Stimulated activated CD4-positive, alpha-beta T cell treated with anti-CD3 and anti-CD28 coated beads, Interleukin-1b, Interleukin-23, amount 100 ng/mL, for 48 hours (primary cell): ENCODE results near the gene AKAP6.

Experiments
- DNase-seq: peaks from one replicate; pipeline ENCODE4 v3.0.0-alpha.2; 2020

AKAP6 gene

DNA sequence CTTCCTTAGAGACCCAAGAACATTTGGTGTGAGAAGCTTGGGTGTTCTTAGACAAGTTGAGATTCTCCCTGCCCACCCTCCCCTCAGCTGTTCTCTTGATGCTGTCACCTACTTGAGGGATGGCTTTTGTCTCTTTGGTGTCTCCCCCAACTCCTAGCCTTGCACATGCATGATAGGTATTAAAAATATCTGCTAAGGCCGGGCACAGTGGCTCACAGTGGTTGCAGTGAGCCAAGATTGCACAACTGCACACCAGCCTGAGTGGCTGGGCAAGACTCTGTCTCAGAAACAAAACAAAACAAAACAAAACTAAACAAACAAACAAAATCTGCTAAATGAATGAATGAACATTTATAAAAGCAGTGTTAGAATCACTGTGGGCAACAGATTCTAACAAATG is 261.1 kb downstream of the AKAP6 start:
- no peak for DNase-seq

DNA sequence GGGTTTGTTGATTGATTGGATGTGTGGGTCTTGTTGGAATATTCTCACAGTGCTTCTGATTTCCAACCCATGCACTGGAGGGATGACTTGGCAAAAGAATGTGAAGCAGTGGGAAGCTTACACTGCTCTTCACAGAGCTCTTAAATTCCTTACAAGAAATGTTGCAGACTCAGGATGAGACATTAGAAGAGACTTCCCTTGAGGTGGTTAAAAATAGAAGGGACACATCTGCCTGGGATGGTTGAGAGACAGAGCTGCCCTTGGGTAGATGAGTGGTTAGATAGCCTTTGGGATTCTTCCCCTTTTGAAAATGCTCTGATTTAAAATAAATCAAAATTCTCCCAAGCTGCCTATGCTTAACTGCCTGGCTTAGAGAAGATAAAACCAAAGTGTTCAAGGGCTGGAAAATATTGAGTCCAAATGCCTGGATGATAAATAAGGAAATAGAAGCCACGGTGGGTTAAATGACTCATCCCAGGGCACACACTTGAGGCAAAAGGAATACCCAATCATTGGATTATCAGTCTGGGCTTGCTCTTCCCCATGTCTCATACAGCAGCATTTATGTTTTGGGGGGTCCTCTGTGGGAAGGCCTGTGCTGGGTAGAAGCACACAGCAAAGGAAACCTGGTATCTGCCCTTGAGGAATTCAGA is 264.3 kb downstream of the AKAP6 start:
- no peak for DNase-seq

DNA sequence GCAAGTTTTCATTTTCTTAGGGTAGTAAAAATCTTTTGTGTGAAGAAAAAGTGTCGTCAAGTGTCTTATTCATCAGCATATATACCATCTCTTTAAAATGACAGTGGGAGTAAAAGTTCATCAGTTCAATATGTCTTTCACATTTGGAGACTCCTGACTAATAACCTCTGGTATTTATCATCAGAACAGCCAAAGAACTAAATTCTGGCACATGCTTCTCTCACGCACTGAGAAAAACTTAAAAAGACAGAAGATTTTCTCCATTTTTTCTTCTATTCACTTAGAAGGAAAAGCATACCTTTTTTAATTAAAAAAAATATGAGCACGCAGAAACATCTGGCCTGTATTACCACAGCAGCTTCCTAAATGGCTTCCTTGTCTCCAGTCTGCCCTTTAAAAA is 265.7 kb downstream of the AKAP6 start:
- no peak for DNase-seq

- no peak for DNase-seq
These were observed 266.4 kb downstream of the AKAP6 start for GRCh38 chr14:32595497-32595896.

DNA sequence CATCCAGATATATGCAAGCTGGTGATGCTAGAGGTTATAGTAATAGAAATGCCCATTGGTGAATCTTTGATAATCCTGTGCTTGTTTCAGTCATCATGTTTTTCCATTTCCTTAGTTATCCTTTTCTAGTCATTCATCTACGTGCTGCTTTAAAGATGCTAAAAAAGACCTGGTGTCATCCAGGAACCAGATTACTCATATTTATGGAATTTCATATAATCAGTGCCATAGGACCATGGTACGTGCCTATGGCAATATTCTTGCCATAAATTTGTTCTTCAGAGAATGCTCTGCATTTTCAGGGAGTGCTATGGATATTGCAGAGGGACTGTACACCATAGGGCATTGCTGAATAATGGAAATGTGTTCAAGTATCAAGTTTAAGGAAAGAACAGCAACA is 267.3 kb downstream of the AKAP6 start:
- DNase-seq = no peak

GRCh38 chr14:32597771-32598170 is 268.7 kb downstream of the AKAP6 start:
- no peak for DNase-seq

DNA sequence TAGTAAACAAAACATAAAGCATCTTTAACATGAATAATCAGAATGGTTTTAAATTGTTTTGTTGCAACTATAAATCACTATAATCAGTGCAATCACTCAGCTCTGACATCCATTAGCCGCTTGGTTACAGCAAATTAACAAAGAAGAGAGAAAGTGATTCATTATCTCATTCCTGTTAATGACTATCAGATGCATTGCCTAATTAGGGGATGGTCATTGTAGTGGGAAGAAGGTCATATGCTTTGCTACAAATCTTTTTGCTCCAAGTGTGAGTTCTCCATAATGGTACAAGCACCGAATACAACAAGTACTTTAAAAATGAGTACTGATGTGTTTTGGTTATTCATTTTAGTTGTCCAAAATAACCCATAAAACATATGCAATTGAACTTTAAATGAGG is 272.0 kb downstream of the AKAP6 start:
- DNase-seq = no peak

GRCh38 chr14:32601906-32602305 is 272.8 kb downstream of the AKAP6 start:
- no peak for DNase-seq

DNA sequence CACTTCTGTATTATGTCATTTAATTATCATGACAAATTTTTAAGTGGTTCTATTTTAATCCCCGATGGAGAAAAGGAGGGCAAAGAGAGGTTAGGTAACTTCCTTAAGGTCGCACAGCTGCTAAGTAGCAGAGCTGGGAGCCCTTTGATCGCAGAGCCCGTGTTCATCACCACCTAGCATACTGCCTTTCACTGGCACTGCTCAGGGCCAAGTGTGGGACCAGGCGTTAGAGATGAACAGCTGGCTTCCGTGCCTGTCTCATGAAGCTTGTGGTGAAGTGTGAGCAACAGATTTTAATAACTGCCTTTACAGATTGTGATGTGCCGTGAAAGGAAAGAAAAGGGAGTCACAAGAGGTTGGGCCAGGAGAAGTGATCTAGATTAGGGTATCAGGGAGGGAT is 273.6 kb downstream of the AKAP6 start:
- DNase-seq = no peak

DNA sequence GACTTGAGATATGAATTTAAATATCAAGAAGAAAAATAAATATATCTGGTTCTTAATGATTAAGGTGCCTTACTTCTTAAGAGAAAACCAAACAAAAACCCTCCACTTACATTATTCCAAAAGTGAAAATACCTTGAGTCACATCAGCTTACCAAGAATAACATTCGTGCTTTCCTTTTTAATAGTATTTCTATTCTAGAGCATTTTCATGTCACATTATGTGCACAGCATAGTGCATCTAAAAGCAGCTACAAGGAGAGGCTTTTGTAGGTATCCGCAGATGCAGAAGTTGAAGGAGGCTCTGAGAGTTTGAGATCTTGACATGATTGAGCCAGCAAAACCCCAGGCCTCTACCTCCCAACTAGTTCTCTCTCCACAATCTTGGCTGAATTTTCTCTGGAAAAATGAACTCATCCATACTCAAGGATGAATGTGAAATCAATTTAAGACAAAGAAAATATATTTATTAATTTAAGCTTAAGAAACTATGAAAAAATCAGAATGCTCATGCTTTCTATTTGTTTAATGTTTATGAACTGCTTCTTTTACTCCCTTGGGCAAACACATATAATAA is 275.0 kb downstream of the AKAP6 start:
- DNase-seq = no peak

DNA sequence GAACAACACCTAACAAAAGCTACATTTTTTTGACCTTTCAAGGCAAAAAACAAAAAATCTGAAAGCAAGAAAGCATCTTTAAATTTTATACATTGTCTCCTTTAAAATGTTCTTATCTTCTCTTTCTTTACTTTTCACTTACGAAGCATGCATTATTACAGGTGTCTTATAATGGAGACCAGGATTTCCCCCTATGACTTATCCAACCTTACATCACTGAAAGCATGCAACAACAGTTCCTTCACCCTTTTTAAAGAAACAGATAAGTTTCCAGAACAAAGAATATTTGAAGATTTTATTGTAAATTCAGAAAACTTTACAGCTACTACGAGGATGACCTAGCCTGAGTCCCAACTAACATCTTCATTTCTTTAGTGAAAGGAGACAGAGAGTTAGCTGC is 277.2 kb downstream of the AKAP6 start:
- DNase-seq = no peak

GRCh38 chr14:32607399-32607798 is 278.3 kb downstream of the AKAP6 start:
- no peak for DNase-seq

DNA sequence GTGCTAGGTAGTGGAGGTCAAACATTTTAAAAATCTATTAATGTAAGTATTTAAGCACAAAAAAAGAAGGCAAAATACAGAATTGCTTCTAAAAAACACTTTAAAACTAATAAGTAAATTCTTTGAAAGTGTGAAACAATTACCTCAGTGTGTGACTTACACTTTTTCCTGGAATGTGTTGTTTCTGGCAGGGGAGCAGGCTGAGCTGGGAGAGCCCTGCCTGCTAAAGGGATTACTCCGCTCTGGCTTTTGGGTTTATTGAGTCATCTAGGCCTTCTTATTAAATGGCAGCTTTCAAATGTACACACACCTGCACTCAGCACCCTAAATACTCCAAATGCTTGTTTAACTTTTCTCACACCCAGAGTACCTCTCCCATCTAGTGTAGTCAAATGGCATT is 279.8 kb downstream of the AKAP6 start:
- no peak for DNase-seq

DNA sequence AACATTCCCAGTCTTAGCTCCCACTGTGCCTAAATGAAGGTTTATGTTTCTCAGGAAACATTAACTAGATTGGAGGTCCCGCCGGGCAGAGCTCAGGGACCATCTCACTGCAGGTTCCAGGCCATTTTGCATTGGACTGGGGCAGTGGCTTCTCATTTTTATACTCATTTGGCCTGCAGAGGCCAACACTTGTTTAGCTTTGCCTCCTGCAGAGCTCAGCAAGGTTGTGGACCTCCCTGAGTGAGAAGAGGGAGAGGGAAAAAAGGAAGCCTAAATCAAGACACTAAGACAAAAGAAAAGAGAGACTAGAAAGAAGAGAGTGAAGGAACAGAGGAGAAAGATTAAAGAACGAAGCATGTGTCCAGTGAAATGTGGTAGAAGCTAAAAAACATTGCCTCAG is 280.3 kb downstream of the AKAP6 start:
- DNase-seq = no peak

DNA sequence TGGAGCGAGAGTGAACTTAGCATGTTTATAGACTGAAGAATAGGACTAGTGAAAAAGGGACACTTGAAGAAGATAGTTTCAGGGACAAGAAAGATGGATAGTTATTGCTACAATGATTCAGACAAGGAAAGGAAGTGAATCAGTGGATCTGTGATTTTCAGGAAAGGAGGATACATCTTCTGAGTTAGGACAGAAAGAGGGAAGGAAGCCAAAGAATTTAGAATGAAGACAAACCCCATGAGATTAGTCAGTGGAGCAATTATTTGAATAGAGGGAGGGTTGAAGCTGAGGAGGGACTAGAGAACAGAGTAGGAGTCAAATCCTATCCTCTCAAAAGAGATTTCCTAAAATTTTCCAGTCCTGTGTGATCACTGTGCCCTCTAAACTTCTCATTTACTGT is 282.7 kb downstream of the AKAP6 start:
- DNase-seq = no peak

DNA sequence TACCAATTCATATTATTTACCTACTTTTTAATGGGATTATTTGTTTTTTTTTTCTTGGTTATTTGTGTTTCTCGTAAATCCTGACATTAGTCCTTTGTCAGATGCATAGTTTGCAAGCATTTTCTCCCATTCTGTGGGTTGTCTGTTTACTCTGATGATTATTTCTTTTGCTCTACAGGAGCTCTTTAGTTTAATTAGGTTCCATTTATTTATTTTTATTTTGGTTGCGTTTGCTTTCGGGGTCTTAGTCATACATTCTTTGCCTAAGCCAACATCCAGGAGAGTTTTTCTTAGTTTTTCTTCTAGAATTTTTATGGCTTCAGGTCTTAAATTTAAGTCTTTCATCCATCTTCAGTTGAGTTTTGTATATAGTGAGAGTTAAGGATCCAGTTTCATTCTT is 289.9 kb downstream of the AKAP6 start:
- no peak for DNase-seq

DNA sequence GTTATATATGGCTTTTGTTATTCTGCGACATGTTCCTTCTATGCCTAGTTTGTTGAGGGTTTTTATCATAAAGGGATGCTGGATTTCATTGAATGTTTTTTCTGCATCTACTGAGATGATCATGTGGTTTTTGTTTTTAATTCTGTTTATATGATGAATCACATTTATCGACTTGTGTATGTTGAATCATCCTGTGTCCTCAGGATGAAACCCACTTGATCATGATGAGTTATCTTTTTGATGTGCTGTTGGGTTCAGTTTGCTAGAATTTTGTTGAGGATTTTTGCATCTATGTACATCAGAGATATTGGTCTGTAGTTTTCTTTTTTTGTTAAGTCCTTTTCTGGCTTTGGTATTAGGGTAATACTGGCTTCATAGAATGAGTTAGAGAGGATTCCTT is 291.2 kb downstream of the AKAP6 start:
- no peak for DNase-seq

DNA sequence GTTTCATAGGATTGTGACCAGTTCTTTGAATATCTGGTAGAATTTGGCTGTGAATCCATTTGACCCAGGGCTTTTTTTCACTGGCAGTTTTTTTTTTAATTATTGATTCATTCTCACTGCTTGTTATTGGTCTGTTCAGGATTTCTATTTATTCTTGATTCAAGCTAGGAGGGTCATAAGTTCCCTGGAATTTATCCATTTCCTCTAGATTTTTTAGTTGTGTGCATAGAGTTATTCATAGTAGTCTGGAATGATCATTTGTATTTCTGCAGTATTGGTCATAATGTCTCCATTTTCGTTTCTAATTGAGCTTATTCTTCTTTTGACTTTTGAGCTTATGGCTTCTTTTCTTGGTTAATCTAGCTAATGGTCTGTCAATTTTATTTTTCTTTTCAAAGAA is 291.6 kb downstream of the AKAP6 start:
- no peak for DNase-seq

- DNase-seq = no peak
These were observed 292.5 kb downstream of the AKAP6 start for GRCh38 chr14:32621585-32621984.

DNA sequence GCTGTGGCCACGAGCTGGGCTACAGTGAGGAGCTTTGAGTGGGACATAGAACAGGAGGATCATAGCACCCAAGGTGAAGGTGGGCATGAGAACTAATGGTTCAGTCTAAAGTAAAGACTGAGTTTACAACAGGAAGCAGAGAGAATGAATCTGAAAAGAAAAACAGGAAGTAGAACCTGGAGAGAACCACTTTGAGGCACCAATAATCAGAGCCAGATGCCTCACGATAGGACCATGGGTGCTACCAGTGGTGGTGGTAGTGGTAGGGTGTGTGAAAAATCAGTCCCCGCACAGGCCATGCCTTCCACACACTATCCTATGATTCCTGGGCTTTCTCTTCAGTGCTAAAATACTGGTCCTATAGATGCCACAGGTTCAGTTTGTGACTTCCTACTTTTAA is 293.6 kb downstream of the AKAP6 start:
- no peak for DNase-seq

GRCh38 chr14:32623300-32624093 is 294.4 kb downstream of the AKAP6 start:
- DNase-seq = no peak

DNA sequence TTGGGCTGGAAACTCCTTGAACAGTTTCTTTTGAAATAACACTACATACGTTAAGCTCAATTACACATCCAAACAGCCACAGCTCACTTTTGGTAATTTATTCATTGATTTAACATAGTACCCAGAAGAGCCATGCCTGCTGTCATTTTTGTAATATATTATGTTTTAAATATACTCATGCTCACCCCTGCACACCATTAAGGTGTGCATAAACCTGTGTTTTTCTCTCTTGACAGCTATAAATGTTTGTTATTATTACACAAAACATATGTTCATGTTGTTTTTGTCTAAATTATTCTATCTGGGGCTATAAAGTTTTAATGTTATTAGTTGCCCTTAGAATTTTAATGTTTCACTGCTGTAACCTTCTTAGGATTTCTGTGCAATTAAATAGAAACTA is 296.1 kb downstream of the AKAP6 start:
- DNase-seq = no peak

DNA sequence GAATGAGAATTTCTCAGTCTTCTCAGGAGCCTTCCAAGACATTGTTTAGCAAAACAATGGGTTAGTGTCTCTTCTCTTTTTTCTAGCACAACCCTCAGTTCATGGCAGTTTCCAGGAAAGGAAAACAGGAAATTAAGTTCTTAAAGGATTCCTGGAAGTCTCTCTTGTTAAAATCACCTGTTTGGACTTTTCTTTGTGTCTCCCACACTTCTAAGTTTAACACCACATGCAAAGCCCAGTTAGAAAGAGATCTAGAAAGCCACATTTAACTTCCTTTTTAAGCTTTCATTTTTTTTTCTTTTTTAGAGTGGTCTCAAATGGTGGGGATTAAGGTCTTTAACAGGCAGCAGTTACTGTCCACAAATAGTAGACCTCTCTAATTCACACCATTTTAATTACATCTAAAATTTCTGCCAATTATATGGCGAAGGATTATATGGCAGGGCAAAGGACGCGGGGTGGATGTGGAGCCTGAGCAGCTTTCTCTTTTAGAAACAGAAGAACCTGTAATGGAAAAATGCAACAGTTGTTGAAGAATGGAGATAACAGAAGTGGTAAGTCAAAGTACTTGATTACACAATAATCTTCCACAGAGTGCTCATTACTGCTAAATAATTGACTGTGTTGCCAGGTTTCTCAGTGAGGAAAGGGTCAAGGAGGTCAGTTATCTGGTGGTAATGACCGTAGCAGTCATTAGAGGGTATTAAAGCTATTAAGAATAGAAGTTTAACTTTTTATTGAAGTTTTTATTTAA is 298.6 kb downstream of the AKAP6 start:
- no peak for DNase-seq

DNA sequence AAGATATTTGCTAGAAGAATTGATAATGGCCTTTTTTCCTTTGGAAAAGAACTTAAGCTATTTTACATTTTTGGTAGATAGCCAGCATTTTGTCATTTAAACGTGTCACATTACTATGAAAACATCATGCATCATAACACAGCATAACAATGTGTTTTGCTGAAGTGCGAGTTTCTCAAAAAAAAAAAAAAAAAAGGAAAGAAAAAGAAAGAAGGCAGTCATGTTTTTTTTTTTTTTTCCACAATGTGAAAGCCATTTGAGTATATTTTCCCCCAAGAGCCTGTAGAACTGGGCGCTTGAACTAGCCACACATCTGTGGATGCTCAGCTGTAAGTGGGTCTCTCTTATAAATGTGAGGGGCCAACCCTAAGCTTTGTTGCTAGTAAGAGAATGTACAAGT is 300.1 kb downstream of the AKAP6 start:
- DNase-seq = no peak
